Measurements from ENCODE around the gene TXNDC11. TPM values are rescaled to one million over a fixed set of nuclear protein-coding genes. Genes with fewer than 3 reads are reported as not detected.
A peak's percentile ranks its signal among the peaks of the same experiment; 100 is the strongest.

Gene TXNDC11
- total and polyA plus RNA-seq, 2 experiments from 2014 or later, result 6.8 to 12.0 TPM

DNA sequence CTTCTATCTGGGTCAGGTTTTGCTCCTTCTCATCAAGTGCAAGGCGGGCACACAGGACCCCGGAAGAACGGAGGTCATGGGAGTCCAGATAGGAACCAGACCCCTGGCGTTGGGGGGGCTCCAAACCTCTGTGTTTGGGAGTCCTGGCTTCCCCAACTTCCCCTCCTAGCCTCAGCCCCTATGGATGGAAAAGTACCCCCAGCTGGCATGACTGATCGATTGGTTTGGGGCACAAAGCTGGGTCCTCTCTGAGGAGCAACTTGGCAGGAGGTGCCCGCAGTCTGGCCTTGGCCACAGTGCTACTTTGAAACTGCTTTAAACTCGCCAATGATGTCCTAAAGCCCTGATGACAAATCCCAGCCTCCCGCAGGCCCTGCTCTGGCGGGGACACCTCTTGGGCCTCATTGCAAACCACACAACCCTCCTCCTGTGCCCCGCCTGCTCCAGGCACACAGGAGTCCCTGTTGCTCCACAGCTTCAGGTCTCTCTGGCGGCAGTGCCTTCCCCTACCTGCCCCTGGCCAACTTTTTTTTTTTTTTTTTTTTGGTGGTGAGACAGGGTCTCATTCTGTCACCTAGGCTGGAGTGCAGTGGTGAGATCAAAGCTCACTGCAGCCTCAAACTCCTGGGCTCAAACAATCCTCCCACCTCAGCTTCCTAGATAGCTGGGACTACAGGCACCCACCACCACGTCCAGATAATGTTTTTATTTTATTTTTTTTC is 112.5 kb downstream of the TXNDC11 start:
- H4K20me1 ChIP-seq (replicated peaks; ENCODE audit: insufficient read depth), result no peaks in the 10 kb centered on the region
- peaks cover 1% of the 10 kb centered on the region; the same call in 1 of the 2 replicates for H3F3A ChIP-seq (replicated peaks; ENCODE audit: low read depth)
- Mint-ChIP-seq H3K4me1 (peaks cover 15% of the 10 kb centered on the region), H3K27me3 (ENCODE audit: insufficient read depth, low read depth, poor library complexity) (peaks cover 12% of the 10 kb centered on the region), H3K9me3 (no peaks in the 10 kb centered on the region; the same call in 2 of the 3 replicates), H3K36me3 (ENCODE audit: low read depth) (no peaks in the 10 kb centered on the region), H3K27ac (no peak overlapping the region), H3K4me3 (no peak overlapping the region)
- H3K27me3 ChIP-seq (ENCODE audit: insufficient read depth), result no peaks in the 10 kb centered on the region
- H3K27ac ChIP-seq (ENCODE audit: low read depth), result no peak overlapping the region
- no peaks in the 10 kb centered on the region for H3K79me2 ChIP-seq (replicated peaks; ENCODE audit: insufficient read depth)
- DNase-seq (ENCODE audit: low spot score) (no peak), ATAC-seq (0 out of 3 replicates have a peak, but pooled peaks have one; percentile 17)
- no peak for TF ChIP-seq EZH2 (IDR thresholded peaks at IDR 0.05; ENCODE audit: low read depth, unreplicated experiment)
- TF ChIP-seq POLR2AphosphoS5 (IDR thresholded peaks at IDR 0.05; ENCODE audit: low read depth), result no peak
- TF ChIP-seq STAT1 (IDR thresholded peaks at IDR 0.05; ENCODE audit: unreplicated experiment), result no peak
- TF ChIP-seq, protein P1, sequence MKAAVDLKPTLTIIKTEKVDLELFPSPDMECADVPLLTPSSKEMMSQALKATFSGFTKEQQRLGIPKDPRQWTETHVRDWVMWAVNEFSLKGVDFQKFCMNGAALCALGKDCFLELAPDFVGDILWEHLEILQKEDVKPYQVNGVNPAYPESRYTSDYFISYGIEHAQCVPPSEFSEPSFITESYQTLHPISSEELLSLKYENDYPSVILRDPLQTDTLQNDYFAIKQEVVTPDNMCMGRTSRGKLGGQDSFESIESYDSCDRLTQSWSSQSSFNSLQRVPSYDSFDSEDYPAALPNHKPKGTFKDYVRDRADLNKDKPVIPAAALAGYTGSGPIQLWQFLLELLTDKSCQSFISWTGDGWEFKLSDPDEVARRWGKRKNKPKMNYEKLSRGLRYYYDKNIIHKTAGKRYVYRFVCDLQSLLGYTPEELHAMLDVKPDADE (IDR thresholded peaks at IDR 0.05), result no peak
- TF ChIP-seq, protein P2, sequence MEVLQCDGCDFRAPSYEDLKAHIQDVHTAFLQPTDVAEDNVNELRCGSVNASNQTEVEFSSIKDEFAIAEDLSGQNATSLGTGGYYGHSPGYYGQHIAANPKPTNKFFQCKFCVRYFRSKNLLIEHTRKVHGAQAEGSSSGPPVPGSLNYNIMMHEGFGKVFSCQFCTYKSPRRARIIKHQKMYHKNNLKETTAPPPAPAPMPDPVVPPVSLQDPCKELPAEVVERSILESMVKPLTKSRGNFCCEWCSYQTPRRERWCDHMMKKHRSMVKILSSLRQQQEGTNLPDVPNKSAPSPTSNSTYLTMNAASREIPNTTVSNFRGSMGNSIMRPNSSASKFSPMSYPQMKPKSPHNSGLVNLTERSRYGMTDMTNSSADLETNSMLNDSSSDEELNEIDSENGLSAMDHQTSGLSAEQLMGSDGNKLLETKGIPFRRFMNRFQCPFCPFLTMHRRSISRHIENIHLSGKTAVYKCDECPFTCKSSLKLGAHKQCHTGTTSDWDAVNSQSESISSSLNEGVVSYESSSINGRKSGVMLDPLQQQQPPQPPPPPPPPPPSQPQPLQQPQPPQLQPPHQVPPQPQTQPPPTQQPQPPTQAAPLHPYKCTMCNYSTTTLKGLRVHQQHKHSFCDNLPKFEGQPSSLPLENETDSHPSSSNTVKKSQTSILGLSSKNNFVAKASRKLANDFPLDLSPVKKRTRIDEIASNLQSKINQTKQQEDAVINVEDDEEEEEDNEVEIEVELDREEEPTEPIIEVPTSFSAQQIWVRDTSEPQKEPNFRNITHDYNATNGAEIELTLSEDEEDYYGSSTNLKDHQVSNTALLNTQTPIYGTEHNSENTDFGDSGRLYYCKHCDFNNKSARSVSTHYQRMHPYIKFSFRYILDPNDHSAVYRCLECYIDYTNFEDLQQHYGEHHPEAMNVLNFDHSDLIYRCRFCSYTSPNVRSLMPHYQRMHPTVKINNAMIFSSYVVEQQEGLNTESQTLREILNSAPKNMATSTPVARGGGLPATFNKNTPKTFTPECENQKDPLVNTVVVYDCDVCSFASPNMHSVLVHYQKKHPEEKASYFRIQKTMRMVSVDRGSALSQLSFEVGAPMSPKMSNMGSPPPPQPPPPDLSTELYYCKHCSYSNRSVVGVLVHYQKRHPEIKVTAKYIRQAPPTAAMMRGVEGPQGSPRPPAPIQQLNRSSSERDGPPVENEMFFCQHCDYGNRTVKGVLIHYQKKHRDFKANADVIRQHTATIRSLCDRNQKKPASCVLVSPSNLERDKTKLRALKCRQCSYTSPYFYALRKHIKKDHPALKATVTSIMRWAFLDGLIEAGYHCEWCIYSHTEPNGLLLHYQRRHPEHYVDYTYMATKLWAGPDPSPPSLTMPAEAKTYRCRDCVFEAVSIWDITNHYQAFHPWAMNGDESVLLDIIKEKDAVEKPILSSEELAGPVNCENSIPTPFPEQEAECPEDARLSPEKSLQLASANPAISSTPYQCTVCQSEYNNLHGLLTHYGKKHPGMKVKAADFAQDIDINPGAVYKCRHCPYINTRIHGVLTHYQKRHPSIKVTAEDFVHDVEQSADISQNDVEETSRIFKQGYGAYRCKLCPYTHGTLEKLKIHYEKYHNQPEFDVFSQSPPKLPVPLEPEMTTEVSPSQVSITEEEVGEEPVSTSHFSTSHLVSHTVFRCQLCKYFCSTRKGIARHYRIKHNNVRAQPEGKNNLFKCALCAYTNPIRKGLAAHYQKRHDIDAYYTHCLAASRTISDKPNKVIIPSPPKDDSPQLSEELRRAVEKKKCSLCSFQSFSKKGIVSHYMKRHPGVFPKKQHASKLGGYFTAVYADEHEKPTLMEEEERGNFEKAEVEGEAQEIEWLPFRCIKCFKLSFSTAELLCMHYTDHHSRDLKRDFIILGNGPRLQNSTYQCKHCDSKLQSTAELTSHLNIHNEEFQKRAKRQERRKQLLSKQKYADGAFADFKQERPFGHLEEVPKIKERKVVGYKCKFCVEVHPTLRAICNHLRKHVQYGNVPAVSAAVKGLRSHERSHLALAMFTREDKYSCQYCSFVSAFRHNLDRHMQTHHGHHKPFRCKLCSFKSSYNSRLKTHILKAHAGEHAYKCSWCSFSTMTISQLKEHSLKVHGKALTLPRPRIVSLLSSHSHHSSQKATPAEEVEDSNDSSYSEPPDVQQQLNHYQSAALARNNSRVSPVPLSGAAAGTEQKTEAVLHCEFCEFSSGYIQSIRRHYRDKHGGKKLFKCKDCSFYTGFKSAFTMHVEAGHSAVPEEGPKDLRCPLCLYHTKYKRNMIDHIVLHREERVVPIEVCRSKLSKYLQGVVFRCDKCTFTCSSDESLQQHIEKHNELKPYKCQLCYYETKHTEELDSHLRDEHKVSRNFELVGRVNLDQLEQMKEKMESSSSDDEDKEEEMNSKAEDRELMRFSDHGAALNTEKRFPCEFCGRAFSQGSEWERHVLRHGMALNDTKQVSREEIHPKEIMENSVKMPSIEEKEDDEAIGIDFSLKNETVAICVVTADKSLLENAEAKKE (CRISPR knock-in tag; IDR thresholded peaks at IDR 0.05), result no peak
- no peak for TF ChIP-seq ZNF114 (CRISPR knock-in tag; IDR thresholded peaks at IDR 0.05)
- no peak for TF ChIP-seq EZH2phosphoT487 (IDR thresholded peaks at IDR 0.05; ENCODE audit: unreplicated experiment)
- TF ChIP-seq, protein P3, sequence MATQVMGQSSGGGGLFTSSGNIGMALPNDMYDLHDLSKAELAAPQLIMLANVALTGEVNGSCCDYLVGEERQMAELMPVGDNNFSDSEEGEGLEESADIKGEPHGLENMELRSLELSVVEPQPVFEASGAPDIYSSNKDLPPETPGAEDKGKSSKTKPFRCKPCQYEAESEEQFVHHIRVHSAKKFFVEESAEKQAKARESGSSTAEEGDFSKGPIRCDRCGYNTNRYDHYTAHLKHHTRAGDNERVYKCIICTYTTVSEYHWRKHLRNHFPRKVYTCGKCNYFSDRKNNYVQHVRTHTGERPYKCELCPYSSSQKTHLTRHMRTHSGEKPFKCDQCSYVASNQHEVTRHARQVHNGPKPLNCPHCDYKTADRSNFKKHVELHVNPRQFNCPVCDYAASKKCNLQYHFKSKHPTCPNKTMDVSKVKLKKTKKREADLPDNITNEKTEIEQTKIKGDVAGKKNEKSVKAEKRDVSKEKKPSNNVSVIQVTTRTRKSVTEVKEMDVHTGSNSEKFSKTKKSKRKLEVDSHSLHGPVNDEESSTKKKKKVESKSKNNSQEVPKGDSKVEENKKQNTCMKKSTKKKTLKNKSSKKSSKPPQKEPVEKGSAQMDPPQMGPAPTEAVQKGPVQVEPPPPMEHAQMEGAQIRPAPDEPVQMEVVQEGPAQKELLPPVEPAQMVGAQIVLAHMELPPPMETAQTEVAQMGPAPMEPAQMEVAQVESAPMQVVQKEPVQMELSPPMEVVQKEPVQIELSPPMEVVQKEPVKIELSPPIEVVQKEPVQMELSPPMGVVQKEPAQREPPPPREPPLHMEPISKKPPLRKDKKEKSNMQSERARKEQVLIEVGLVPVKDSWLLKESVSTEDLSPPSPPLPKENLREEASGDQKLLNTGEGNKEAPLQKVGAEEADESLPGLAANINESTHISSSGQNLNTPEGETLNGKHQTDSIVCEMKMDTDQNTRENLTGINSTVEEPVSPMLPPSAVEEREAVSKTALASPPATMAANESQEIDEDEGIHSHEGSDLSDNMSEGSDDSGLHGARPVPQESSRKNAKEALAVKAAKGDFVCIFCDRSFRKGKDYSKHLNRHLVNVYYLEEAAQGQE (IDR thresholded peaks at IDR 0.05; ENCODE audit: unreplicated experiment), result no peak
- TF ChIP-seq CREB1 (CRISPR knock-in tag; IDR thresholded peaks at IDR 0.05; ENCODE audit: low read depth), result no peak
- TF ChIP-seq, protein P4, sequence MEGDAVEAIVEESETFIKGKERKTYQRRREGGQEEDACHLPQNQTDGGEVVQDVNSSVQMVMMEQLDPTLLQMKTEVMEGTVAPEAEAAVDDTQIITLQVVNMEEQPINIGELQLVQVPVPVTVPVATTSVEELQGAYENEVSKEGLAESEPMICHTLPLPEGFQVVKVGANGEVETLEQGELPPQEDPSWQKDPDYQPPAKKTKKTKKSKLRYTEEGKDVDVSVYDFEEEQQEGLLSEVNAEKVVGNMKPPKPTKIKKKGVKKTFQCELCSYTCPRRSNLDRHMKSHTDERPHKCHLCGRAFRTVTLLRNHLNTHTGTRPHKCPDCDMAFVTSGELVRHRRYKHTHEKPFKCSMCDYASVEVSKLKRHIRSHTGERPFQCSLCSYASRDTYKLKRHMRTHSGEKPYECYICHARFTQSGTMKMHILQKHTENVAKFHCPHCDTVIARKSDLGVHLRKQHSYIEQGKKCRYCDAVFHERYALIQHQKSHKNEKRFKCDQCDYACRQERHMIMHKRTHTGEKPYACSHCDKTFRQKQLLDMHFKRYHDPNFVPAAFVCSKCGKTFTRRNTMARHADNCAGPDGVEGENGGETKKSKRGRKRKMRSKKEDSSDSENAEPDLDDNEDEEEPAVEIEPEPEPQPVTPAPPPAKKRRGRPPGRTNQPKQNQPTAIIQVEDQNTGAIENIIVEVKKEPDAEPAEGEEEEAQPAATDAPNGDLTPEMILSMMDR (conservative IDR thresholded peaks at IDR 0.05; ENCODE audit: low read depth in 2 of 2), result no peak
- no peak for TF ChIP-seq ZNF331 (CRISPR knock-in tag; IDR thresholded peaks at IDR 0.05; ENCODE audit: low read depth)
- no peak for TF ChIP-seq NANOG (IDR thresholded peaks at IDR 0.05; ENCODE audit: borderline replicate concordance)
- TF ChIP-seq JUNB (IDR thresholded peaks at IDR 0.05; ENCODE audit: unreplicated experiment), result no peak
- H2AFZ ChIP-seq, result no peak overlapping the region
- H3K4me1 ChIP-seq (ENCODE audit: insufficient read depth), result peaks cover under 1% of the 10 kb centered on the region; the same call in 1 of the 2 replicates
- H3K9me2 ChIP-seq (ENCODE audit: insufficient read depth), result no peaks in the 10 kb centered on the region
- no peak overlapping the region for H3K4me3 ChIP-seq
- H3K4me2 ChIP-seq, result no peak overlapping the region
- H3K36me3 ChIP-seq (ENCODE audit: insufficient read depth), result no peaks in the 10 kb centered on the region
